GM18861 (cell line): ENCODE data around the gene CCM2.

Experiments used
- ATAC-seq: cut with Tn5 transposase; IDR thresholded peaks from one replicate; pipeline ENCODE4 v1.9.1; 2021; ENCODE audit not compliant: unreplicated experiment

The CCM2 gene

GRCh38 chr7:45078125-45078681 is 78.2 kb downstream of the CCM2 start:
- ATAC-seq = no peak

DNA sequence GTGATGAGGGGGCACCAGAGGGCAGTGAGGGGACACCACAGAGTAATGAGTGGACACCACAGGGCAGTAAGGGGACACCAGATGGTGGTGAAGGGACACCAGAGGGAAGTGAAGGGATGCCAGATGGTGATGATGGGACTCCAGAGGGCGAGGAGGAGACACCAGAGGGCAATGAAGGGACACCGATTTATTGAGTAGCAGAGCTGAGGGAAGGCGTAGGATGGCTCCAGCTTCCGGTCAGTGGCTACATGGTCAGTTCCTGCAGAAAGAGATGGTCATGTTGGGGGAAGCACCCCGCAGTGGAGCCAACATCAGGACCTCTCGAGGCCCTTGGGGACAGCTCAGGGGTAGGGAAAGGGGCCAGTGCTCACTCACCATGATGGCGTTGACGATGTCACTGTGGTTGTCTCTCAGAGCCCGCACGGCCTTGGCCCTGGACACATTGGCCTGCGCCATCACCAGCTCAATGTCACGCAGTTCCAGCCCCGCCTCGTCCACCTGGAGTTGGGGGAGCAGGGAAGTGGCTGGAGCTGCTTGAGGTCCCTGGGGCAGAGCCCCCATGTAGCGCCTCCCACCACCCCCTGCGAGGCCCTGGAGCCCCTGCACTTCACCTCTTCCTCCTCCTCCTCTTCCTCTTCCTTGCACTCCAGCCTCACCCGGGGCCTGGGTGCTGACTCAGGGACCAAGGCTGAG is 80.4 kb downstream of the CCM2 start:
- no peak for ATAC-seq

DNA sequence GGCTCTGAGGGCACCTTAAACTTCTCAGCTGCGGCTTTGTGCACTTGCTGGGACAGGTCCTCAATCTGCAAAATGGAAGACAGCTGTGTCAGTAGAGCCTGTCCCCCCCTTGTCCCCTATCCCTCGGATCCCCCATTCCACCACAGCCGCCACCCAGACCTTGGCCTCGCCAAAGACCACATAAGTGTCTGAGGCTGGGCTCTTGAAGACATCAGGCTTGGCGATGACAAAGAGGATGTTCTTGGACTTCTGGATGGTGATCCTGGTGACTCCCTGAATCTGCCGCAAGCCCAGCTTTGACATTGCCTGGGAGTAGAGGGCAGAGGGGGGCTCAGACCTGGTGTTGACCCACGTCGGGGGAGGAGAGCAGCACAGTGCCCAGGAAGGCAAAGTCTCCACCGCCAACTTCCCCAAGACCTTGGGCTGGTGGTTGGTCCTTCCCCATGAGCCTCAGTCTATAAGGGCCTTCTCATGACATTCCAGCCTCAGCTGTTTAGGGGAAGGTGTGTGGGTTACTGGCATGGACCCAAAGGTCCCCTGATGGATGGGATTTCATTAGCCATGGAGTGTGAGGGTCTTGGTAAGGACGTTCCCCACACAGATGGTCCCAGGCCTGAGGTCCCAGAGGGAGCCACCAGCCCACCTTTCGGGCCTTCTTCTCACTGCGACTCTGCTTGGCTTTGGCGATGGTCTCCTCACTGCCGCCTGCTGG is 81.1 kb downstream of the CCM2 start:
- no peak for ATAC-seq

- ATAC-seq = no peak
Measured at GRCh38 chr7:45081670-45081974, 81.6 kb downstream of the CCM2 start.

DNA sequence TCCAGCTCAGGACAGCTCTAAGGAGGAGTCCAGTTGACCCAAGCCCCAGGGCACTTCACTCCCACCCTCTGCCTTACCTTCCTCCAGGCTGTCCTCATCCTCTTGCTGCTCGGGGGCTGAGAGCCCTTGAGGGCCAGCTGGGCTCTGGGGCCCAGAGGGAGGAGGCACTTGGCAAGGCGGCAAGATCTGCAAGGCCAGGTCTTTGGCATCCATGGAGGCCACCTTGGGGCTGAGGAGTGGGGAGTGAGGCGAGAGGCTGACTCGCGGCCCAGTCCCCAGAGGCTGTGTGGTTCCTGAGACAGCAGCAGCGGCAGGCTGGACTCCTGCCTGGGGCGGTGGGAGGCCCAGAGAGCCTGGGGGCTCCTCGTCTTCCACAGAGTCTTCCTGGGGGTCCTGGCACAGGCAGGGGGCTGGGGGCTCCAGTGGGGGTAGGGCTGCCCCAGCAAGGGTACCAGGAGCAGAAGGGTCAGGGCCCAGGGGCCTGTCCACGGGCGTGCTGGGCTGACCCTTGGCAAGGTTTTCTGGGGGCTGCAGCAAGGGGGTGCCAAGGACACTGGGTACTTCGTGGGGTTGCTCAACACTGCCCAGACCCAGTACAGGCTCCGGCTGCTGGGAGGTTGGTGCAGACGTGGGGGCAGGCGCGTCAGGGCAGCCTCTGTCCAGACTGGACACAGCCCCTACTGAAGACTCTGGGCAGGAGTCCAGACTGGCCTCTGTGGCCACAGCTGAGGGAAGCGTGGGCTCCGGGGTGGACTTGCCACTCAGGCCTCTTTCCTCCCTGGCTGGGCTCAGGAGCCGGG is 82.2 kb downstream of the CCM2 start:
- ATAC-seq = no peak

DNA sequence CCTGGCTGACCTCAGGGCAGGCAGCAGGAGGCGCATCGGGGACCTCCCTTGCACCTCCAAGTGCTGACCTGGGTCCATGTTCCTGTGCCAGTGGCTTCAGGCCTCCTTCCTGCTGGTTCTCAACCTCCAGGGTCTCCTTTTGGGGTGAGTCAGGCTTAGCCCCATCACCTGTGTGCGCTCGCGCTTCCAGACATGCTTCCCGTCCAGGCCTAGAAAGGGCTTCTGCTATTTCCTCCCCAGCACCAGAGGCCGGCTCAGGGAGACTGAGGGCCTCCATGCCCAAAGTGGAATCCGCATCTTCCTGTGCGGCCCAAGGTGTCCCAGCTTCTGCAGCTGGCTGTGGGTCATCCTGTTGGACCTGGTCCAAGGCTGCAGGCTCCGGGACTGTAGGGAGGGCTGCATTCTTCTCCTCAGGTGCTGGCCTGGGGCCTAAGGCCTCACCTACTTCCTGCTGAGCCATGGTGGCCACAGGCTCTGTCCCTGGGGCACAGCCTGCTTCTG is 82.9 kb downstream of the CCM2 start:
- ATAC-seq = no peak

- ATAC-seq = no peak
Measured at GRCh38 chr7:45084336-45084735, 84.3 kb downstream of the CCM2 start.

DNA sequence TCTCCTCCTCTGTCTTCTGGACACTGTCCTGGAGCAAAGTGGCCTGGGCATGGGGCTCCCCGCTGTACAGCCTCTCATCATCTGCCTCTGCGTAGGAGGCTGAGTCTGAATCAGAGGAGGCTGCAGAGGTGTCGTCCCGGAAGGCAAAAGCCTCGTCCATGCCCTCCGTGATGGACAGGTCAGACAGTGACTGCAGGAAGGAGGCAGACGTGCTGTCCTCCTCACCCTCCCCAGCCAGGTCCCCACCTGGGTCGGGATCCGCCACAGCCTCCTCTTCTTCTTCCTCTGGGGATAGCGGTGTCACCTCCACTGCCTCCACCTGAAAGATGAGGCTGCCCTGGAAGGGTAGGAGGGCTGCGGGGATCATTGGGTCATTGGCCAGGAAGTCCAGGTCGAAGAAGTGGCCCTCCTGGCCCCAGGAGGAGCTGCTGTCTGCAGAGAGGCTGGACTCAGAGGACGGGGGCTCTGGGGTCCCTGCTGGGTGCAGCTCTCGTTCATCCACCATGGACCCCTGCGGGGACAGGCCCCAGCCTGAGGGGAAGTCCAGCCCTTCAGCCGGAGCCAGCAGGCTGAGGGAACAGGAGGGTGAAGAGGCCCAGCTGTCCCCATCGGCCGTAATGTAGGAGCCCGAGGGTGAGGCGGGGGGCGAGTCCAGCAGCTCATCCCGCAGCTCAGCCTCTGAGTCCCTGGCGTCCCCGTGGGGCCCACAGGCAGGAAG is 85.1 kb downstream of the CCM2 start:
- no peak for ATAC-seq

DNA sequence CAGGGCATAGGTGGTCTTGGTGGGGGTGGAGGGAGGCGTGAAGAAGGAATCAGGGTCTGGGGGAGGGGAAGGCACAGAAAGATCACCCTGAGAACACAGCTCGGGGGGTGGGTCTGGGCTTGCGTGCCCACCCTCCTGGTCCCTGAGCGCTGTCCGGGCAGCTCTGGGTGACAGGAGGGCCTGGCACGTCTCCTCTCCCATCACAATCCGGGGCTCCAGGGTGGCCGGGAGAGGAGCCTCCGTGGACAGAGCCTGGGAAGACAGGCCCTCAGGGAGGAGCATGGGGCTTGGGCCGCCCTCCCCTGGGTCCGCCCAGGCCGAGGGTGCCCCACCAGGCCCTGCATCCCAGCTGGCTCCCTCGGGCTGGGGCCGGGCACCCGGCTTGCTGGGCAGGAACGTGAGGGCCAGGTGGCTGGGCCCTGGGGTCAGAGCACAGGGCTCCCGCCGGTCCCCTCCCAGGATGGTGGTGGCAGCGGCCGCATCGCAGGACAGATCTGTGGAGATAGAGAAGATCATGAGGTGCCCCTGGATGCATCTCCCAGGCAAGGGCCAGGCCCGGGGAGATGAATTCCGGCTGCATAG is 85.7 kb downstream of the CCM2 start:
- no peak for ATAC-seq

- no peak for ATAC-seq
Measured at GRCh38 chr7:45086331-45087065, 86.5 kb downstream of the CCM2 start.

DNA sequence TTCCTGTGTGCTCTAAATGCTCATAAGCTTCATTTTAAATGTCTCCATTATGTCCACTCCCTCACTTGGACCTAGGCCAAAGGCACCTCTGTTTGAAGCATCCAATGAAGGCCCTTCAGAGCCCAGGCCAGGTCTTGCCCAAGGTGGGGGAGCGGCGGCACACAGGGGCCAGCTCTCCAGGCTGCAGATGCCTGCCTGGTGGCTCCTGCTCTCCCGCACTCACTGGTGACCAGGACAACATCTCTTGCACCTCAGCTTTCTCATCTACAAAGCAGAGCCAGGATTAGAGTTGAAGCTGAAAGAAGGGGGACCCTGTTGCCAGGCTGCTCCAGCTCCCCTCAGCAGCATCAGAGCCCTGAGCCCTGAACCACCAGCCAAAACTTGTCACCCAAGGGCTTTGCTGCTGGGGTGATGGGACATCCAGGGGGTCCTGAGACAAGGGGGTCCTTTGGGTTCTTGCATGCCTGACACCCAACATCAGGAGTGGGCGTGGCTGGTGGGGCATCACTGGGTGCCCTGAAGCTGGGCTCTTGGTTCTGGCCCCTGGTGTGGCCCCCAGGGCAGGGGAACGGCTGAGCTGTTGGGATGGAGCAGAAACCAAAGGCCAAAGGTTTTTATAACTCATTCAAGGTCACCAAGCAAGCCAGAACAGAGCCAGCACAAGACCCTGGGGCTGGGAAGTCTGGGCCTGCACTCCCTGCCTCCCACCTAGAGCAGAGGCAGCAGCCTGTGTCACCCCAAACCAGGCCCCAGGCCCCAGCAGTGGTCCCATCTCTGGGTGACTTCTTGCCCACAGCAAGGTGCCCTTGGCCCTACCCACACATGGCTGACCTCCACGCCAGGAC is 87.5 kb downstream of the CCM2 start:
- no peak for ATAC-seq

DNA sequence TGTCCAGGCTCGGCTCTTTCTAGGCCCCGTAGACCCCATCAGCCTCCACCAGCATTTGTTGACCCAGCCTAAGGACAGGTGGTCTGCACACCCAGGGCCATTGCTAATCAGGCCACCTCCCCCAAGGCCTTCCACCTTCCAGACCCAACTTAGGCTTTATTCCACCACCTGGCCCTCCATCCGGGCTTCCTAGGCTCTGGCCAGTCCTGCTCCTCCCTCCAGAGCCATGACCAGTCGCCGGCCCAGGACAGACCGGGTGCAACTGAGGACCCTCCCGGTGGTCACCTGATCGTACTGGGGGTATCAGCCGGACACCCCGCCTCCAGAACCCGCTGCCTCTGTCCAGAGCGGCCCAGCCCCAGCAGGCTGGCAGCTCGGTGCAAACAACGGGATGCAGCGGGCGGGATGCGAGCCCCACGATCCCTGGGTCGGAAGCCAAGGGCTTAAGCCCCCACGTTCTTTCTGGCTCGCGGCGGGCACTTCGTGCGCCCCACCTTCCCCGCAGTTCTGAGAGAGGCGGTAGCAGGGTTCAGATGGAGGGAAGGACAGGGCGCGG is 88.2 kb downstream of the CCM2 start:
- no peak for ATAC-seq

- ATAC-seq = no peak
Measured at GRCh38 chr7:45088821-45089340, 88.9 kb downstream of the CCM2 start, which contains the start of gene NACAD. TSS of gene NACAD (minus strand) at chr7:45088969. CDS start at chr7:45088894, 75 bp downstream.

- ATAC-seq = no peak
Measured at GRCh38 chr7:45089341-45089891, 89.4 kb downstream of the CCM2 start.

DNA sequence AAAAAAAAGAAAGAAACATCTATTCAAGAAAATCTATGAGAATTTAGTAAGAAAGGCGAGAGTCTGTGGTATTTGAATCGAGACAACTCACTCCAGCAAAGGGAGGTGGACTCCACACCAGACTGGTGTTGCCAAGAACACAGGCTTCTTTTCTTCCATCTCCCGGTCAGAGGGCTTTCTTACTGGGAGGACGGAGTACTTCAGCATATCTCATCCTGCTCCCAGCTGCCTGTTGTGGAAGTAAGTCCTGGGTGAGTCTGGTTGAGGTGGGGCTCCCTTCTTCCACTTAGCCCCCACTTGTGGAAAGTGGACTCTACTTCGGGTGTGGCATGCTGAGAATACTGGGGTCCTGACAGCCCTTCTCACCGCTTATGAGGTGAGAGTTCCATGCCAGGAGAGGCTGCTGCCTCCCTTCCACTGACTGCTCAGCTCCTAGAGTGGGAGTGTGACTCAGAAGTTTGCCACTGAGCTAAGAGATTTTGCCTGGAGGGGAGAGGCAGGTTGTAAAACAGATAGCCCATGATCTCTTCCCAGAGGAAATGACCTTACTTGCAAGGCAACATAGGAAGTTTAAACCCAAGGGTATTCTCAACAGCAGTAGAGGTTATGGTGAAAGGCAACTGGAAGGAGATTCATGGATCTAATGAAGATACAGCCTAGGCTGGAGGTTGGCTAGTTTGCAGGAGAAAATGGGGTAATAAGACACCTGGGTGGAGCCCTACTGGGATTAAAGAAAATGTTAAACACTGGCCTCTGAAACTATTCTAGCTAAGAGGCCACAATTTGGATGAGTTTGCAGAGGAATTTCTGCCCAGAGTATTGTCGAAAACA is 92.3 kb downstream of the CCM2 start:
- ATAC-seq = no peak

GRCh38 chr7:45092931-45093235 is 92.9 kb downstream of the CCM2 start:
- no peak for ATAC-seq
